ENCODE results near the gene PRPF39.
"Not testable (repeated sequence)": the region's sequence is repeated elsewhere in the genome, so short reads cannot be mapped to it uniquely, and the experiment has no call there.

Gene PRPF39

GRCh38 chr14:45083976-45084722 lies at the start of gene PRPF39:
Gene PRPF39, plus strand, starts transcription at chr14:45084116. Its CDS starts 11,124 bp downstream, at chr14:45095240.
- peak; percentile 98 for DNase-seq

GRCh38 chr14:45034730-45035129 lies 49.2 kb upstream of the PRPF39 start:
- DNase-seq = no peak

GRCh38 chr14:45038256-45038655 lies 45.7 kb upstream of the PRPF39 start:
- no peak for DNase-seq

- no peak for DNase-seq
These were observed 45.1 kb upstream of the PRPF39 start for GRCh38 chr14:45038865-45039264.

GRCh38 chr14:45039390-45039789 lies 44.5 kb upstream of the PRPF39 start:
- DNase-seq = no peak

- DNase-seq = no peak
These were observed 42.3 kb upstream of the PRPF39 start for GRCh38 chr14:45041641-45042040.

- no peak for DNase-seq
These were observed 39.3 kb upstream of the PRPF39 start for GRCh38 chr14:45044638-45045037.

GRCh38 chr14:45048385-45048784 lies 35.5 kb upstream of the PRPF39 start:
- DNase-seq = no peak

GRCh38 chr14:45051180-45051579 lies 32.7 kb upstream of the PRPF39 start:
- DNase-seq = no peak

GRCh38 chr14:45051896-45052295 lies 32.0 kb upstream of the PRPF39 start:
- DNase-seq = no peak

- no peak for DNase-seq
These were observed 26.6 kb upstream of the PRPF39 start for GRCh38 chr14:45057349-45057748.

- no peak for DNase-seq
These were observed 26.0 kb upstream of the PRPF39 start for GRCh38 chr14:45057881-45058364.

- DNase-seq = no peak
These were observed 23.4 kb upstream of the PRPF39 start for GRCh38 chr14:45060551-45060950.

GRCh38 chr14:45065540-45065939 lies 18.4 kb upstream of the PRPF39 start:
- DNase-seq = no peak

- DNase-seq = no peak
These were observed 18.0 kb upstream of the PRPF39 start for GRCh38 chr14:45065956-45066355.

- no peak for DNase-seq
These were observed 17.2 kb upstream of the PRPF39 start for GRCh38 chr14:45066667-45067066.

- no peak for DNase-seq
These were observed 15.5 kb upstream of the PRPF39 start for GRCh38 chr14:45068396-45068795.

GRCh38 chr14:45070215-45070614 lies 13.7 kb upstream of the PRPF39 start:
- DNase-seq = no peak

- DNase-seq = no peak
These were observed 11.8 kb upstream of the PRPF39 start for GRCh38 chr14:45072126-45072525.

GRCh38 chr14:45073231-45073879 lies 10.6 kb upstream of the PRPF39 start:
- no peak for DNase-seq

- no peak for DNase-seq
These were observed 5.6 kb upstream of the PRPF39 start for GRCh38 chr14:45078323-45078722.

- DNase-seq = not testable (repeated sequence)
These were observed 3.4 kb upstream of the PRPF39 start for GRCh38 chr14:45080416-45080968.

- not testable (repeated sequence) for DNase-seq
These were observed 2.8 kb upstream of the PRPF39 start for GRCh38 chr14:45081096-45081495.

GRCh38 chr14:45082420-45082819 lies 1.5 kb upstream of the PRPF39 start:
- no peak for DNase-seq

Measured in DMS79 (cell line).